ENCODE measurements around the gene KANSL1. TPM values are rescaled to one million over a fixed set of nuclear protein-coding genes. Genes with fewer than 3 reads are reported as not detected.

Gene KANSL1
- total and polyA plus RNA-seq, 8 donors: 24.6 to 86.6 (median 48.2) TPM

- no peaks in the 10 kb centered on the region for H3K27me3 ChIP-seq
- ATAC-seq: no peak
- 36 to 48% methylated on average over 4 of the region's 4 CpGs for WGBS, 2 donors
- H3K9me3 ChIP-seq: no peaks in the 10 kb centered on the region
- H3K27ac ChIP-seq: peak overlapping the region in 2 of 4 donors; percentile 52 to 77
- no peak overlapping the region for H3K4me3 ChIP-seq
- DNase-seq: no peak
- intact Hi-C loops (cut with DNase I): no loop called here
- H3K36me3 ChIP-seq: peaks cover 0 to 12% (median 5%) of the 10 kb centered on the region in 3 donors
- FAIRE-seq: no peak
- TF ChIP-seq CTCF (IDR thresholded peaks at IDR 0.05): no peak
- H3K4me1 ChIP-seq: peaks cover 30 to 62% (median 55%) of the 10 kb centered on the region in 3 donors
Measured at GRCh38 chr17:46028981-46029565, 164.2 kb downstream of the KANSL1 start.

- H3K4me1 ChIP-seq: peaks cover 26 to 60% (median 49%) of the 10 kb centered on the region in 3 donors
- FAIRE-seq (no peak), DNase-seq (no peak), ATAC-seq (no peak)
- intact Hi-C loops (cut with DNase I): no loop called here
- WGBS, 2 donors: 51 to 63% methylated on average over 3 of the region's 3 CpGs
- no peak overlapping the region for H3K4me3 ChIP-seq
- H3K27ac ChIP-seq: peak overlapping the region in 3 of 4 donors; percentile 46 to 77 (median 65)
- no peak for TF ChIP-seq CTCF (IDR thresholded peaks at IDR 0.05)
- H3K9me3 ChIP-seq: no peaks in the 10 kb centered on the region
- H3K27me3 ChIP-seq: no peaks in the 10 kb centered on the region
- H3K36me3 ChIP-seq: peaks cover 0 to 12% (median 5%) of the 10 kb centered on the region in 3 donors
Measured at GRCh38 chr17:46028374-46028773, 164.9 kb downstream of the KANSL1 start.

GRCh38 chr17:46027976-46028325 lies 165.3 kb downstream of the KANSL1 start:
- 38% methylated on average over 4 of the region's 4 CpGs for WGBS, 2 donors
- FAIRE-seq: no peak

GRCh38 chr17:46027048-46027975 lies 165.9 kb downstream of the KANSL1 start:
- FAIRE-seq (no peak), ATAC-seq (peak; percentile 49 to 71 (median 65)), DNase-seq (peak; percentile 72 to 90 (median 85))
- TF ChIP-seq CTCF (IDR thresholded peaks at IDR 0.05): no peak
- 36 to 38% methylated on average over 12 of the region's 12 CpGs for WGBS, 2 donors
- Histone ChIP-seq H3K4me1 (peaks cover 22 to 60% (median 49%) of the 10 kb centered on the region in 3 donors), H3K4me3 (no peak overlapping the region), H3K27me3 (no peaks in the 10 kb centered on the region), H3K9me3 (no peaks in the 10 kb centered on the region), H3K36me3 (peaks cover 0 to 10% (median 5%) of the 10 kb centered on the region in 3 donors), H3K27ac (peak overlapping the region; percentile 31 to 77 (median 56))
- intact Hi-C loops (cut with DNase I): no loop called here

More at GRCh38 chr17:46027976-46028325, 165.3 kb downstream of the KANSL1 start:
- peaks cover 24 to 60% (median 49%) of the 10 kb centered on the region in 3 donors for H3K4me1 ChIP-seq
- no peaks in the 10 kb centered on the region for H3K9me3 ChIP-seq
- H3K27ac ChIP-seq: peak overlapping the region; percentile 31 to 77 (median 56)
- ATAC-seq (peak in 3 of 4 donors; percentile 8 to 14 (median 8)), DNase-seq (no peak)
- peaks cover 0 to 12% (median 5%) of the 10 kb centered on the region in 3 donors for H3K36me3 ChIP-seq
- no peak overlapping the region for H3K4me3 ChIP-seq
- no peak for TF ChIP-seq CTCF (IDR thresholded peaks at IDR 0.05)
- no peaks in the 10 kb centered on the region for H3K27me3 ChIP-seq
- intact Hi-C loops (cut with DNase I): no loop called here

Data from pancreas (tissue), 10 donors.